Smooth muscle cell of the brain vasculature (primary cell): ENCODE results near the gene ZNF716.
"Not testable (repeated sequence)": the region's sequence is repeated elsewhere in the genome, so short reads cannot be mapped to it uniquely, and the experiment has no call there.

Source experiments
- DNase-seq: peaks from one replicate; pipeline ENCODE4 v3.0.0-alpha.2; 2012; ENCODE audit warnings: low read depth, low spot score

The ZNF716 gene

GRCh38 chr7:57449904-57450303 is at the start of gene ZNF716:
TSS of gene ZNF716 (plus strand) at chr7:57450177. CDS start at chr7:57450289, 112 bp downstream.
- no peak for DNase-seq

GRCh38 chr7:57400531-57401155 is 49.3 kb upstream of the ZNF716 start:
- DNase-seq = no peak

- not testable (repeated sequence) for DNase-seq
These were observed 46.9 kb upstream of the ZNF716 start for GRCh38 chr7:57403051-57403450.

- DNase-seq = no peak
These were observed 46.2 kb upstream of the ZNF716 start for GRCh38 chr7:57403601-57404342.

GRCh38 chr7:57404343-57404966 is 45.5 kb upstream of the ZNF716 start:
- DNase-seq = no peak

- DNase-seq = no peak
These were observed 45.0 kb upstream of the ZNF716 start for GRCh38 chr7:57404967-57405421.

GRCh38 chr7:57407125-57407524 is 42.9 kb upstream of the ZNF716 start:
- no peak for DNase-seq

- no peak for DNase-seq
These were observed 37.8 kb upstream of the ZNF716 start for GRCh38 chr7:57412168-57412567.

GRCh38 chr7:57412618-57413017 is 37.4 kb upstream of the ZNF716 start:
- DNase-seq = no peak

GRCh38 chr7:57413529-57414398 is 36.2 kb upstream of the ZNF716 start:
- no peak for DNase-seq

- no peak for DNase-seq
These were observed 35.6 kb upstream of the ZNF716 start for GRCh38 chr7:57414415-57414814.

- no peak for DNase-seq
These were observed 35.1 kb upstream of the ZNF716 start for GRCh38 chr7:57414852-57415251.

- DNase-seq = no peak
These were observed 34.7 kb upstream of the ZNF716 start for GRCh38 chr7:57415326-57415725.

GRCh38 chr7:57415730-57416129 is 34.2 kb upstream of the ZNF716 start:
- DNase-seq = no peak

GRCh38 chr7:57416601-57417358 is 33.2 kb upstream of the ZNF716 start:
- DNase-seq = no peak

- DNase-seq = no peak
These were observed 32.2 kb upstream of the ZNF716 start for GRCh38 chr7:57417736-57418135.

- no peak for DNase-seq
These were observed 26.2 kb upstream of the ZNF716 start for GRCh38 chr7:57423768-57424167.

- no peak for DNase-seq
These were observed 25.3 kb upstream of the ZNF716 start for GRCh38 chr7:57424515-57425238.

GRCh38 chr7:57425239-57425944 is 24.6 kb upstream of the ZNF716 start:
- DNase-seq = no peak
